ENCODE results near the gene VHLL.
"Not testable (repeated sequence)": the region's sequence is repeated elsewhere in the genome, so short reads cannot be mapped to it uniquely, and the experiment has no call there.

Gene VHLL

GRCh38 chr1:156298852-156299357, at the start of gene VHLL:
VHLL (minus strand) TSS chr1:156299307; CDS start chr1:156299189, 118 bp downstream.
- no peak within 1 kb of the TSS for H3K4me3 ChIP-seq (ENCODE audit: low read depth, low read length)
- TF ChIP-seq CTCF (IDR thresholded peaks at IDR 0.05; ENCODE audit: low read depth, low read length, missing control alignments): no peak
- DNase-seq (ENCODE audit: low read depth): no peak
- in situ Hi-C loops (cut with HindIII; ENCODE audit: low sequenced_read_pairs): no loop called here

DNA sequence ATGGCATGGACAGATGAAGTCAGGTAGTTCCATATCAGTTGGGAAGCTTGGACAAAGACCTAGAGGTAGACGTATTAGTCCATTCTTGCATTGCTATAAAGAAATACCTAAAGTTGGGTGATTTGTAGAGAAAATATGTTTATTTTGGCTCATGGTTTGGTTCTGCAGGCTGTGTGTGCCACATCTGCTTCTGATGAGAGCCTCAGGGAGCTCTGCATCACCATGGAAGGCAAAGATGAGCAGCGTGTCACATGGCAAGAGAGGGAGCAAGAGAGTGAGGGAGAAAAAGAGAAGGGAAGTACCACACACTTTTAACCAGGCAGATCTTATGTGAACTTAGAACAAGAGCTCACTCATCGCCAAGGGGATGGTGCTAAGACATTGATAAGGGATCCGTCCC, 48.2 kb upstream of the VHLL start:
- no peak for DNase-seq (ENCODE audit: low read depth)
- in situ Hi-C loops (cut with HindIII; ENCODE audit: low sequenced_read_pairs): no loop called here
- TF ChIP-seq CTCF (IDR thresholded peaks at IDR 0.05; ENCODE audit: low read depth, low read length, missing control alignments): no peak
- H3K4me3 ChIP-seq (ENCODE audit: low read depth, low read length): no peak overlapping the region

DNA sequence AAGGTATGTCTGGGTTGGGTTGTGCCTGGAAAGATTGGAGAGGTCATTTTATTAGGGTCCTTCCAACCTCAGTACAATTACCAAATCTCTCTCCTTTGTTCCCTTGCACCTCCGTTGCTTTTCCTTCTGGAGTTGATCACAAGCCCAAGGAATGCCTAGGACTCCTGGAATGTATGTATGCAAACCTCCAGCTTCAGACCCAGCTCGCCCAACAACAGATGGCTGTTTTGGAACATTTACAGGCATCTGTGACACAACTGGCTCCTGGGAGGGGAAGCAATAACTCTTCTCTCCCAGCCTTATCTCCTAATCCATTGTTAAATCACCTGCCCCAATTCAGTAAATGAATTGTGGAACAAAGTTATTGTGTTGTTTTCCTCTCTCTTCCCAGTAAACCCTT, 47.5 kb upstream of the VHLL start:
- no peak for TF ChIP-seq CTCF (IDR thresholded peaks at IDR 0.05; ENCODE audit: low read depth, low read length, missing control alignments)
- DNase-seq (ENCODE audit: low read depth): no peak
- no peak overlapping the region for H3K4me3 ChIP-seq (ENCODE audit: low read depth, low read length)
- in situ Hi-C loops (cut with HindIII; ENCODE audit: low sequenced_read_pairs): no loop called here

GRCh38 chr1:156346035-156346434, 46.9 kb upstream of the VHLL start:
- DNase-seq (ENCODE audit: low read depth); H3K4me3 ChIP-seq (ENCODE audit: low read depth, low read length); in situ Hi-C loops (cut with HindIII; ENCODE audit: low sequenced_read_pairs): not testable (repeated sequence)

DNA sequence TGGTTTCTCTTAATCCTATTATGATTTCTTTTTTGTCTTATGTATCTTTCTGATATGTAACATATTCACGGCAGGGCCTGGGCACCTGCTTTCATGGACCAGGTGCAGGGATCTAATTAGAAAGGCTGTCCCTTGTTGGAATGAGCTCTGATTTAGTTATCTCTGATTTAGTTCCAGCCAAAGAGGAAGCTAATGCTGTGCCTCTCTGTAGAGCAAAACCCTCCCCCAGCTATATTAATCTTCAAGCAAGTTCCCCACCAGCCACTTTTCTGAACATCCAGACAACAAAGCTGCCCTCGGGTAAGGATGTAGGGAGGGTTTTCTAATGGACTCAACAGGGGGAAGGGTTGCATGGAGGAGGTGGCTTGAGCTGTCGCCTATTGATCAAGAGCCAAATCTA, 45.3 kb upstream of the VHLL start:
- H3K4me3 ChIP-seq (ENCODE audit: low read depth, low read length): no peak overlapping the region
- in situ Hi-C loops (cut with HindIII; ENCODE audit: low sequenced_read_pairs): no loop called here
- TF ChIP-seq CTCF (IDR thresholded peaks at IDR 0.05; ENCODE audit: low read depth, low read length, missing control alignments): no peak
- DNase-seq (ENCODE audit: low read depth): no peak

- TF ChIP-seq CTCF (IDR thresholded peaks at IDR 0.05; ENCODE audit: low read depth, low read length, missing control alignments): no peak
- H3K4me3 ChIP-seq (ENCODE audit: low read depth, low read length): no peak overlapping the region
- in situ Hi-C loops (cut with HindIII; ENCODE audit: low sequenced_read_pairs): no loop called here
- DNase-seq (ENCODE audit: low read depth): no peak
Observed at GRCh38 chr1:156342166-156342955, 43.3 kb upstream of the VHLL start.

GRCh38 chr1:156338180-156338976, 39.3 kb upstream of the VHLL start, which contains the start of the genes CCT3 and TSACC:
CCT3 (minus strand) TSS chr1:156338292; CDS start chr1:156338184, 108 bp downstream.
TSACC (plus strand) TSS chr1:156338526; CDS start chr1:156339758, 1,232 bp downstream.
- peak within 1 kb of the TSS; percentile 96 for H3K4me3 ChIP-seq (ENCODE audit: low read depth, low read length)
- peak; percentile 99 for DNase-seq (ENCODE audit: low read depth)
- in situ Hi-C loops (cut with HindIII; ENCODE audit: low sequenced_read_pairs): no loop called here
- TF ChIP-seq CTCF (IDR thresholded peaks at IDR 0.05; ENCODE audit: low read depth, low read length, missing control alignments): no peak

All from astrocyte of the cerebellum (primary cell).